ENCODE results near the gene MPIG6B. TPM values are rescaled to one million over a fixed set of nuclear protein-coding genes. Genes with fewer than 3 reads are reported as not detected.

The MPIG6B gene
- total and polyA plus RNA-seq, 8 donors: 1.2 to 3.5 (median 2.8) TPM

DNA sequence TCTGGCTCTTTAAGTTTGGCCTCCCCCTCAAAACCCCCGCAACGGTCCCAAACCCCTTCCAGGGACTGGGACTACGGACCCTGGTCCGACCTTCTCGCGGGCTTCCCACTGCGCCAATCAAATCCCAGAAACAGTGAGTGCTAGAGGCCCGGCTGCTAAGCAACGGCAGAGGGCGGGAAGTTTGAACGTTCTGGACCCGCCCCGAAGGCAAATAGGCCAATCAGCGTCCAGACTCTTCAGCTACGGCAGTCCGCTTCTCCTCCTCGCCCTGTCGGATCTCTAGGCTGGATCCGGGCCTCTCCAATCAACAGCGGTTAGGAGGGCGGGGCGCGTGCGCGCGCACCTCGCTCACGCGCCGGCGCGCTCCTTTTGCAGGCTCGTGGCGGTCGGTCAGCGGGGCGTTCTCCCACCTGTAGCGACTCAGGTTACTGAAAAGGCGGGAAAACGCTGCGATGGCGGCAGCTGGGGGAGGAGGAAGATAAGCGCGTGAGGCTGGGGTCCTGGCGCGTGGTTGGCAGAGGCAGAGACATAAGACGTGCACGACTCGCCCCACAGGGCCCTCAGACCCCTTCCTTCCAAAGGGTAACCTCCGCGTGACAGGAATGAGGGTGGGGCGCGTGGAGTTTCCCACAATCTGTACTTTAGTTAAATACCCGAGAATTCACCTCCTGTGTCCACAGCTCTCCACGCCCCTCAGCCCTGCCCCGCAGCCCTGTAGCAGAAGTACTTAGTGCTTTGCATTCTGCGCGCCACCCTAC, 16.6 kb downstream of the MPIG6B start, which contains the start of gene MSH5:
Gene MSH5 (plus strand): TSS at position 367 of the 758 bp plus-strand sequence. CDS start 462 bp downstream, outside the sequence.
- Histone ChIP-seq H3K9me3 (no peaks in the 10 kb centered on the region), H3K27me3 (no peaks in the 10 kb centered on the region), H3K36me3 (no peaks in the 10 kb centered on the region), H3K4me1 (peaks cover 28 to 39% of the 10 kb centered on the region in 2 donors), H3K4me3 (peak within 1 kb of the TSS; percentile 79 to 83), H3K27ac (peak within 1 kb of the TSS; percentile 69 to 97)
- peak; percentile 87 for ATAC-seq
- intact Hi-C loops (cut with DNase I): no loop called here
- no peak for TF ChIP-seq CTCF (IDR thresholded peaks at IDR 0.05)
- DNase-seq: peak; percentile 96 to 99 (median 98)

- intact Hi-C loops (cut with DNase I): no loop called here
- H3K27me3 ChIP-seq: no peaks in the 10 kb centered on the region
- H3K9me3 ChIP-seq: no peaks in the 10 kb centered on the region
- H3K27ac ChIP-seq: peak overlapping the region; percentile 69 to 90
- DNase-seq: peak in 3 of 4 donors; percentile 30 to 89 (median 60)
- H3K4me1 ChIP-seq: peaks cover 28 to 39% of the 10 kb centered on the region in 2 donors
- TF ChIP-seq CTCF (IDR thresholded peaks at IDR 0.05): no peak
- H3K36me3 ChIP-seq: no peaks in the 10 kb centered on the region
- ATAC-seq: peak; percentile 2
- H3K4me3 ChIP-seq: peak overlapping the region; percentile 79 to 83
These were observed 17.4 kb downstream of the MPIG6B start for GRCh38 chr6:31740397-31741223.

- no peaks in the 10 kb centered on the region for H3K36me3 ChIP-seq
- no peak for TF ChIP-seq CTCF (IDR thresholded peaks at IDR 0.05)
- intact Hi-C loops (cut with DNase I): no loop called here
- no peaks in the 10 kb centered on the region for H3K27me3 ChIP-seq
- no peak for ATAC-seq
- H3K27ac ChIP-seq: no peak overlapping the region
- no peak for DNase-seq
- no peaks in the 10 kb centered on the region for H3K9me3 ChIP-seq
- H3K4me1 ChIP-seq: peaks cover 24 to 35% of the 10 kb centered on the region in 2 donors
- H3K4me3 ChIP-seq: no peak overlapping the region
These were observed 18.6 kb downstream of the MPIG6B start for GRCh38 chr6:31741815-31742214.

DNA sequence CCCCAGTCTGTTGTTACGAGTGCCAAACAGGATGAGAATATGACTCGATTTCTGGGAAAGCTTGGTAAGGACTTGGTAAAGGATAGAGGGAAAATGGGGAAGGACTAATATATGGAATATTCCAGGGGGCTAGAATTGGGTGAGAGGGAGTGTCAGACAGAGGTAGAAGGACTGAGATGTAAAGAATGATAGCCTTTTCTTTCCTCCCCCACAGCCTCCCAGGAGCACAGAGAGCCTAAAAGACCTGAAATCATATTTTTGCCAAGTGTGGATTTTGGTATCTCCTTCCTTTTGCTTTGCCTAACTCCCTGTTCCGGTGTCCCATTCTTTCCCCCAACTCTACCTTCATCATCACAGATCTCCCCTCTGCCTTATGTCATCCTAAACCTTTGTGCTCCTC, 19.7 kb downstream of the MPIG6B start:
- DNase-seq: no peak
- no peak overlapping the region for H3K4me3 ChIP-seq
- ATAC-seq: no peak
- intact Hi-C loops (cut with DNase I): no loop called here
- H3K9me3 ChIP-seq: no peaks in the 10 kb centered on the region
- no peak overlapping the region for H3K27ac ChIP-seq
- H3K27me3 ChIP-seq: no peaks in the 10 kb centered on the region
- H3K4me1 ChIP-seq: peaks cover 16 to 24% of the 10 kb centered on the region in 2 donors
- no peak for TF ChIP-seq CTCF (IDR thresholded peaks at IDR 0.05)
- no peaks in the 10 kb centered on the region for H3K36me3 ChIP-seq

DNA sequence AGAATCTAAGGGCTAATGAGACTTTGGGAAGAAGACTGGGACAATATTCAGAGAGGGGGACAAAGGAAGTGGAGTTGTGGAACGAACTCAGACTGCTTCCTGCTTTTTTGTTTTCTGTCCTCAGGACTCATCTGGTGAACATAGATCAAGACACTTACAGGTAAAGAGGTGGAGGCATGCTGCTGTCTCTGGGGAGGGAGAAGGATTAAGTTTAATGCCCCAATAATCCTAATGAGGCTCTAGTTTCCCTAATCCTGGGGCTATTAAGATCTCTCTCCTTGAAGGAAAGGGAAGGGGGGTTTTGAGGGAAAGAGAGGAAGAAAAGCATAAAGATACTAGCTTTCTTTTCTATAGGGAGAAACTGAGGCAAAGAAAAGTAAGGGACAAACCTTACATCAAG, 21.2 kb downstream of the MPIG6B start:
- H3K27me3 ChIP-seq: no peaks in the 10 kb centered on the region
- H3K4me1 ChIP-seq: peaks cover 5 to 10% of the 10 kb centered on the region in 2 donors
- no peak overlapping the region for H3K4me3 ChIP-seq
- no peak for DNase-seq
- no peaks in the 10 kb centered on the region for H3K36me3 ChIP-seq
- no peaks in the 10 kb centered on the region for H3K9me3 ChIP-seq
- ATAC-seq: no peak
- H3K27ac ChIP-seq: no peak overlapping the region
- intact Hi-C loops (cut with DNase I): no loop called here
- TF ChIP-seq CTCF (IDR thresholded peaks at IDR 0.05): no peak

All from left lung (tissue), 10 donors.